K562 (cell line): ENCODE data around the gene GALNS. TPM values are rescaled to one million over a fixed set of nuclear protein-coding genes. Genes with fewer than 3 reads are reported as not detected.

Experiments used
- ATAC-seq: fragments of 200-7000 bp; cut with Tn5 transposase; 3 replicates; pipeline ENCODE4 v1.9.1; 2020; ENCODE audit warnings: moderate library complexity
- BruUV-seq: library from RNA; stranded (reverse); fragments of 400-500 nt; replicated peaks from 2 replicates; lab custom pipeline; 2021; lab: Mats Ljungman, UMichigan
- CTCF ChIA-PET: fragments of 300-600 bp; formaldehyde crosslinking; extraction: SDS; loops from one replicate; lab custom pipeline; 2021; ENCODE audit warnings: low intra/inter-chr PET ratio; lab: Yijun Ruan, JAX
- POLR2A ChIA-PET: fragments of 300-600, 350-650 bp; sonication (Branson Sonifier 250); formaldehyde crosslinking; extraction: SDS; loops from one replicate; lab custom pipeline; 2021; ENCODE audit warnings: antibody characterized with exemption, inconsistent platforms; lab: Yijun Ruan, JAX
- DNase-seq, 4 experiments: peaks; one replicate each; pipeline versions ENCODE4 v3.0.0 to v3.0.0-alpha.2; 2011 to 2018; ENCODE audit warnings: low spot score in 3 of 4, mixed read lengths in 3 of 4; ENCODE audit errors: extremely low read depth in 1 of 4
- FAIRE-seq: peaks from 2 replicates; lab custom pipeline; 2011; peaks lifted over from hg19 to GRCh38; lab: Jason Lieb, UNC
- H2AFZ ChIP-seq: 2 replicates; pipeline ENCODE4 v1.6.0; 2011; ENCODE audit warnings: low read depth, low read length, control low read depth, inconsistent platforms
- H3K27ac ChIP-seq: fragments of 200-600 bp; 3 replicates; pipeline ENCODE4 v1.8.0; 2011; ENCODE audit warnings: low read depth, mild to moderate bottlenecking, control low read depth, inconsistent platforms, low read length, moderate library complexity, mixed read lengths; ENCODE audit errors: extremely low read depth
- H3K27me3 ChIP-seq, 2 experiments: fragments of 300-600 bp in 1 of 2; 2 replicates in 1 of 2; 3 replicates in 1 of 2; pipeline versions ENCODE4 v1.6.0 to v1.8.0; 2011; ENCODE audit warnings: inconsistent platforms in 2 of 2, low read length in 2 of 2, mild to moderate bottlenecking in 1 of 2, mixed read lengths in 1 of 2, moderate library complexity in 1 of 2; ENCODE audit not compliant: control insufficient read depth in 2 of 2, insufficient read depth in 2 of 2
- H3K36me3 ChIP-seq: fragments of 300-600 bp; 3 replicates; pipeline ENCODE4 v1.8.0; 2011; ENCODE audit warnings: mild to moderate bottlenecking, low read length, inconsistent platforms; ENCODE audit not compliant: control insufficient read depth, insufficient read depth
- H3K4me1 ChIP-seq, 2 experiments: fragments of 200-600 bp in 1 of 2; replicated peaks in 1 of 2; 2 replicates in 1 of 2; 3 replicates in 1 of 2; pipeline versions ENCODE4 v1.5.1 to v1.8.0; 2011; ENCODE audit warnings: inconsistent platforms in 2 of 2, low read length in 2 of 2, mild to moderate bottlenecking in 1 of 2, mixed read lengths in 1 of 2, moderate library complexity in 1 of 2; ENCODE audit not compliant: control insufficient read depth in 2 of 2, insufficient read depth in 2 of 2
- H3K4me2 ChIP-seq: 2 replicates; pipeline ENCODE4 v1.6.1; 2011; ENCODE audit warnings: low read length, control low read depth, inconsistent platforms, mixed read lengths; ENCODE audit not compliant: insufficient read depth
- H3K4me3 ChIP-seq: fragments of 200-600 bp; sonication (generic), shearing (Covaris generic); 2 replicates; pipeline ENCODE4 v1.5.1; 2016; ENCODE audit warnings: control low read depth, inconsistent platforms
- H3K79me2 ChIP-seq: fragments of 200-600 bp; 3 replicates; pipeline ENCODE4 v1.8.0; 2011; ENCODE audit warnings: low read length, inconsistent platforms; ENCODE audit not compliant: control insufficient read depth, insufficient read depth
- H3K9ac ChIP-seq, 2 experiments: 2 replicates each; pipeline versions ENCODE4 v1.6.0 to v1.6.1; 2011; ENCODE audit warnings: low read depth in 2 of 2, low read length in 2 of 2, control low read depth in 1 of 2, inconsistent platforms in 1 of 2, mild to moderate bottlenecking in 1 of 2, mixed read lengths in 1 of 2; ENCODE audit not compliant: insufficient read depth in 1 of 2
- H3K9me1 ChIP-seq: one replicate; pipeline ENCODE4 v1.6.0; 2011; ENCODE audit warnings: inconsistent platforms, mild to moderate bottlenecking, low read length, moderate library complexity; ENCODE audit not compliant: control insufficient read depth, insufficient read depth
- H3K9me3 ChIP-seq: replicated peaks from 2 replicates; pipeline ENCODE4 v1.5.1; 2011; ENCODE audit warnings: low read depth, low read length, inconsistent platforms; ENCODE audit not compliant: control insufficient read depth, insufficient read depth
- H4K20me1 ChIP-seq: replicated peaks from 2 replicates; pipeline ENCODE4 v1.6.1; 2011; ENCODE audit warnings: low read length, inconsistent platforms, mixed read lengths; ENCODE audit not compliant: control insufficient read depth, insufficient read depth
- CXXC5 ChIP-seq: fragments of 250-450 bp; sonication (Bioruptor Pico); IDR thresholded peaks from 2 replicates; pipeline ENCODE4 v1.8.0; 2022; ENCODE audit warnings: inconsistent platforms, mild to moderate bottlenecking, moderate library complexity
- EZH2 ChIP-seq: IDR thresholded peaks from 2 replicates; pipeline ENCODE4 v1.6.1; 2012; ENCODE audit warnings: low read depth, mild to moderate bottlenecking, inconsistent platforms, low read length, borderline replicate concordance
- FOXA3 ChIP-seq, 2 experiments: fragments of 450-650 bp in 1 of 2; sonication (generic) in 1 of 2; formaldehyde crosslinking; IDR thresholded peaks in 1 of 2; conservative IDR thresholded peaks in 1 of 2; 2 replicates each; pipeline versions ENCODE4 v1.4.0 to v1.8.0; 2020 to 2022; ENCODE audit warnings: mild to moderate bottlenecking in 2 of 2, missing genetic modification reagents in 1 of 2
- NR4A1 ChIP-seq, 2 experiments: fragments of 250-450 bp in 1 of 2; fragments of 450-650 bp in 1 of 2; sonication (Bioruptor Pico) in 1 of 2; IDR thresholded peaks; 2 replicates each; pipeline versions ENCODE4 v1.4.0 to v1.6.1; 2016 to 2020; ENCODE audit warnings: mild to moderate bottlenecking in 2 of 2, missing compliant biosample characterization in 1 of 2, missing genetic modification characterization in 1 of 2, moderate library complexity in 1 of 2
- POLR2G ChIP-seq: fragments of 200-400 bp; formaldehyde crosslinking; IDR thresholded peaks from 2 replicates; pipeline ENCODE4 v1.6.1; 2017; ENCODE audit warnings: low read depth, mild to moderate bottlenecking, antibody characterized with exemption, low read length, moderate library complexity
- SMARCA4 ChIP-seq: fragments of 450-650 bp; IDR thresholded peaks from 2 replicates; pipeline ENCODE4 v1.6.1; 2016
- STAG1 ChIP-seq: sonication (generic); formaldehyde crosslinking; IDR thresholded peaks from 2 replicates; pipeline ENCODE4 v1.5.0; 2020; ENCODE audit warnings: missing genetic modification reagents, borderline replicate concordance
- TGIF2 ChIP-seq: sonication (generic); formaldehyde crosslinking; IDR thresholded peaks from 2 replicates; pipeline ENCODE4 v1.8.1; 2022; ENCODE audit warnings: mild to moderate bottlenecking, missing genetic modification reagents, moderate library complexity
- ZFX ChIP-seq: sonication (generic); formaldehyde crosslinking; IDR thresholded peaks from 2 replicates; pipeline ENCODE4 v1.8.0; 2022; ENCODE audit warnings: mild to moderate bottlenecking, missing genetic modification reagents, moderate library complexity
- ZNF707 ChIP-seq: fragments of 250-450 bp; sonication (Bioruptor Pico); conservative IDR thresholded peaks from 2 replicates; pipeline ENCODE4 v1.8.0; 2022; ENCODE audit warnings: inconsistent platforms, mild to moderate bottlenecking, moderate library complexity
- WGBS: fragments of 100-300 bp; shearing (Covaris generic); methylation state at CpG from one replicate; pipeline ENCODE4 v1.1.6; 2016; ENCODE audit warnings: low coverage, mixed read lengths; ENCODE audit not compliant: insufficient coverage; ENCODE audit errors: missing lambda C conversion rate; 5-methylcytosine and 5-hydroxymethylcytosine counted together
- in situ Hi-C: fragments of 300-500 bp; cut with MboI; formaldehyde crosslinking; loops from 4 replicates; pipeline ENCODE4 v1.15.0; 2018; ENCODE audit warnings: inconsistent platforms, mixed read lengths
- intact Hi-C: fragments of 100-400 bp; cut with micrococcal nuclease; formaldehyde crosslinking; loops from 2 replicates; pipeline ENCODE4 v1.14.2; 2022
- polyA plus RNA-seq, 8 experiments: library from polyadenylated mRNA; depleted of rRNA in 4 of 8; stranded (reverse) in 5 of 8; unstranded in 3 of 8; fragments of >200 nt; fragmentation: Nextera tagmentation in 2 of 8; fragmentation: Illumina TruSeq in 1 of 8; extraction: Ambion mirVana in 2 of 8; extraction: Trizol in 1 of 8; gene quantifications; 2 replicates each; pipeline versions ENCODE4 v1.2.1 to v1.2.3, GENCODE V29; 2011 to 2014; ENCODE audit warnings: inconsistent platforms in 1 of 8, missing spikeins in 1 of 8
- total RNA-seq, 7 experiments: library from RNA; depleted of rRNA in 6 of 7; stranded (reverse); fragments of >200 nt in 6 of 7; fragmentation: Illumina TruSeq in 2 of 7; extraction: Trizol in 2 of 7; gene quantifications; 2 replicates each; pipeline versions ENCODE4 v1.2.1 to v1.2.3, GENCODE V29; 2011 to 2021; ENCODE audit warnings: low replicate concordance in 1 of 7
- TF ChIP-seq, protein P1 (sequence below), 2 experiments: fragments of 450-650 bp; formaldehyde crosslinking in 1 of 2; IDR thresholded peaks; 2 replicates each; pipeline versions ENCODE4 v1.4.0 to v1.6.1; 2014 to 2020; ENCODE audit warnings: mild to moderate bottlenecking in 2 of 2, borderline replicate concordance in 1 of 2, low read depth in 1 of 2
- TF ChIP-seq, protein P2 (sequence below): IDR thresholded peaks from 2 replicates; pipeline ENCODE4 v1.6.1; 2012; ENCODE audit warnings: low read depth, low read length, improper control_type of control experiment, borderline replicate concordance

GALNS gene
- total and polyA plus RNA-seq, 9 of the 15 experiments (the other 6 are each of a cell fraction or from before 2014, with no cell fraction given), result 0.38 to 13.2 (median 4.3) TPM

DNA sequence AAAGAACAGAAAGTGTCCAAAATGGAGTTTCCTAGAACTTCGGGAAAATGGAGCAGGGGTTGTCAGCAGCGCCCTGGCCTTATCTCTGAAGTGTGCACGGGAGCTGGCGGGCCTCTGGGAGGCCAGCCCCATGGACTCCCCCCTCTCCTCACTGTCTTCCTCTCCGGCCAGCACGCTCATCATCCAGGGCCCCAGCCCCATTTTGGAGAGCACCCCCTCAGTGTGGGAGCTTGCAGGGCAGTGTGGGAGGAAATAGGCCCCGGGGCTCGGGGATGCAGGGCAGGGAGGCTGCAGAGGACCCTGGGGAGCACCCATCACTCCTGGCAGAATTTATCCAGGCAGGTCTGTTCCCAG, 14.6 kb upstream of the GALNS start:
- no peaks in the 10 kb centered on the region for H3K27me3 ChIP-seq
- peaks cover 14 to 67% of the 10 kb centered on the region in 2 experiments; a peak in 4 of 5 replicates for H3K4me1 ChIP-seq
- ChIA-PET POLR2A (interaction anchor here (0.6 to 1.7 kb wide), 3 partner anchors 13 to 58 kb away, joined by 3 to 10 read pairs (median 4); no protein-coding TSS in a partner anchor), CTCF (no interaction called here)
- BruUV-seq, result no TSS peak
- H3K4me2 ChIP-seq, result peak overlapping the region; percentile 64
- peaks cover 9% of the 10 kb centered on the region for H3K9me1 ChIP-seq
- H3K79me2 ChIP-seq, result no peaks in the 10 kb centered on the region
- peak overlapping the region; percentile 82 for H2AFZ ChIP-seq
- peak overlapping the region; percentile 45 to 57; a peak in 3 of 4 replicates for H3K9ac ChIP-seq
- peaks cover 12% of the 10 kb centered on the region; the same call in 1 of the 2 replicates for H4K20me1 ChIP-seq
- no peak overlapping the region for H3K4me3 ChIP-seq
- H3K27ac ChIP-seq, result peak overlapping the region; percentile 39; the same call in 2 of the 3 replicates
- FAIRE-seq (peak; percentile 69), DNase-seq (peak; percentile 50 to 67 (median 54)), ATAC-seq (peak; percentile 57)
- intact Hi-C loops, result no loop called here
- H3K36me3 ChIP-seq, result peaks cover 24% of the 10 kb centered on the region; the same call in 1 of the 3 replicates
- H3K9me3 ChIP-seq, result no peaks in the 10 kb centered on the region
- 17% methylated on average over 8 of the region's 8 CpGs for WGBS
- in situ Hi-C loops, result no loop called here
- TF ChIP-seq TGIF2 (CRISPR knock-in tag) (0 out of 2 replicates have a peak, but pooled peaks have one; percentile 18), POLR2G (peak; percentile 35), CXXC5 (CRISPR knock-in tag) (peak; percentile 52), ZNF707 (CRISPR knock-in tag) (no peak), NR4A1 (CRISPR knock-in tag; IDR thresholded peaks at IDR 0.05) (no peak), NR4A1 (tag; IDR thresholded peaks at IDR 0.05) (peak; percentile 77), ZFX (CRISPR knock-in tag) (0 out of 2 replicates have a peak, but pooled peaks have one; percentile 10), STAG1 (CRISPR knock-in tag) (no peak), FOXA3 (CRISPR knock-in tag; conservative IDR thresholded peaks at IDR 0.05 in 1 of 2, IDR thresholded peaks at IDR 0.05 in 1 of 2) (no peak), SMARCA4 (no peak), EZH2 (no peak)
- TF ChIP-seq, protein P1, sequence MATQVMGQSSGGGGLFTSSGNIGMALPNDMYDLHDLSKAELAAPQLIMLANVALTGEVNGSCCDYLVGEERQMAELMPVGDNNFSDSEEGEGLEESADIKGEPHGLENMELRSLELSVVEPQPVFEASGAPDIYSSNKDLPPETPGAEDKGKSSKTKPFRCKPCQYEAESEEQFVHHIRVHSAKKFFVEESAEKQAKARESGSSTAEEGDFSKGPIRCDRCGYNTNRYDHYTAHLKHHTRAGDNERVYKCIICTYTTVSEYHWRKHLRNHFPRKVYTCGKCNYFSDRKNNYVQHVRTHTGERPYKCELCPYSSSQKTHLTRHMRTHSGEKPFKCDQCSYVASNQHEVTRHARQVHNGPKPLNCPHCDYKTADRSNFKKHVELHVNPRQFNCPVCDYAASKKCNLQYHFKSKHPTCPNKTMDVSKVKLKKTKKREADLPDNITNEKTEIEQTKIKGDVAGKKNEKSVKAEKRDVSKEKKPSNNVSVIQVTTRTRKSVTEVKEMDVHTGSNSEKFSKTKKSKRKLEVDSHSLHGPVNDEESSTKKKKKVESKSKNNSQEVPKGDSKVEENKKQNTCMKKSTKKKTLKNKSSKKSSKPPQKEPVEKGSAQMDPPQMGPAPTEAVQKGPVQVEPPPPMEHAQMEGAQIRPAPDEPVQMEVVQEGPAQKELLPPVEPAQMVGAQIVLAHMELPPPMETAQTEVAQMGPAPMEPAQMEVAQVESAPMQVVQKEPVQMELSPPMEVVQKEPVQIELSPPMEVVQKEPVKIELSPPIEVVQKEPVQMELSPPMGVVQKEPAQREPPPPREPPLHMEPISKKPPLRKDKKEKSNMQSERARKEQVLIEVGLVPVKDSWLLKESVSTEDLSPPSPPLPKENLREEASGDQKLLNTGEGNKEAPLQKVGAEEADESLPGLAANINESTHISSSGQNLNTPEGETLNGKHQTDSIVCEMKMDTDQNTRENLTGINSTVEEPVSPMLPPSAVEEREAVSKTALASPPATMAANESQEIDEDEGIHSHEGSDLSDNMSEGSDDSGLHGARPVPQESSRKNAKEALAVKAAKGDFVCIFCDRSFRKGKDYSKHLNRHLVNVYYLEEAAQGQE (IDR thresholded peaks at IDR 0.05; ENCODE audit: borderline replicate concordance), result no peak
- TF ChIP-seq, protein P1 (CRISPR knock-in tag; IDR thresholded peaks at IDR 0.05; ENCODE audit: low read depth), result no peak
- TF ChIP-seq, protein P2, sequence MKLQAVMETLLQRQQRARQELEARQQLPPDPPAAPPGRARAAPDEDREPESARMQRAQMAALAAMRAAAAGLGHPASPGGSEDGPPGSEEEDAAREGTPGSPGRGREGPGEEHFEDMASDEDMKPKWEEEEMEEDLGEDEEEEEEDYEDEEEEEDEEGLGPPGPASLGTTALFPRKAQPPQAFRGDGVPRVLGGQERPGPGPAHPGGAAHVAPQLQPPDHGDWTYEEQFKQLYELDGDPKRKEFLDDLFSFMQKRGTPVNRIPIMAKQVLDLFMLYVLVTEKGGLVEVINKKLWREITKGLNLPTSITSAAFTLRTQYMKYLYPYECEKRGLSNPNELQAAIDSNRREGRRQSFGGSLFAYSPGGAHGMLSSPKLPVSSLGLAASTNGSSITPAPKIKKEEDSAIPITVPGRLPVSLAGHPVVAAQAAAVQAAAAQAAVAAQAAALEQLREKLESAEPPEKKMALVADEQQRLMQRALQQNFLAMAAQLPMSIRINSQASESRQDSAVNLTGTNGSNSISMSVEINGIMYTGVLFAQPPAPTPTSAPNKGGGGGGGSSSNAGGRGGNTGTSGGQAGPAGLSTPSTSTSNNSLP, result no peak
